ENCODE data around the gene PCGF5.

DNA sequence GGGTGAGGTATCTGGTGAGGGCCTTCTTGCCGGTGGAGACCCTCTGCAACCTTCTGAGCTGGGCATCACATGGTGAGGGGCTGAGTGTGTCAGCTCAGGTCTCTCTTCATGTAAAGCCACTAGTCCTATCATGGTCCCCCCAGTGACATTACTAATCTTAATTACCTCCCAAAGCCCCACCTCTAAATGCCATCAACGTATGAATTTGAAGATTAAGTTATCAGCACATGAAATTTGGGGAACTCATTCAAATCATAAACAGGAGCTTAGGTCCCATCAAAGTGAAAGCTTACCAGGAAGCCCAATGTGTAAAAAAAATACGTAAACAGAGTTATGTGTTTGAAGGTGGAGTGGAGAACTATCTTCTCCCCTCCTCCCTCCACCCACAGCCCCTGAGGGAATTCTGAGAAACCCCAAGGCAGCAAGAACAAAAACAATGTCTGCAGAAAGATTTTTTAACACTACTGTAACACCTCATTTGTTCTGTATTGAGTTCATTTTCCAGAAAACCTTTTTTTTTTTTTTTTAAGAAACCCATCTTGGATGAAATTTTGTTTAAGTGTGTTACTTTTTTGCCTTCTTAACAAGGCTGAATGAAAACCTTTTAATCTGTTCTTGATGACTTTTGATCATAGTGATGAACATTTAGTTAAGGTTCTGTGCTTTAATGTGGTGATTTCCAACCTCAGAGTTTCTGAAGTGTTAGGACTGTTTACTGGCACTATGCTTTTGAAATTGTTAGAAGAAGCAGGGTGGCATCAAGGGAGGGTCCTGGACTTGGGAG is 19.1 kb upstream of the PCGF5 start:
- TF ChIP-seq POLR2AphosphoS5 (IDR thresholded peaks at IDR 0.05; ENCODE audit: low read depth, low read length) (no peak), SIN3A (IDR thresholded peaks at IDR 0.05; ENCODE audit: borderline replicate concordance, insufficient read depth, low read length) (no peak), TAF1 (IDR thresholded peaks at IDR 0.05; ENCODE audit: borderline replicate concordance, insufficient read depth, low read length) (no peak)

All from PFSK-1 (cell line).